Trophoblast cell (in vitro differentiated cells and primary cell): ENCODE results near the gene FASN.

Source experiments
- DNase-seq, 2 donors: peaks; one replicate each; pipeline ENCODE4 v3.0.0-alpha.2; 2016
- H2AFZ ChIP-seq: 2 replicates; pipeline ENCODE4 v1.6.1; 2013; ENCODE audit warnings: low read length, moderate library complexity, mild to moderate bottlenecking; ENCODE audit not compliant: insufficient read depth, poor library complexity
- H2AK5ac ChIP-seq: 2 replicates; pipeline ENCODE4 v1.6.1; 2013; ENCODE audit warnings: mild to moderate bottlenecking, low read length
- H2BK120ac ChIP-seq: 2 replicates; pipeline ENCODE4 v1.6.1; 2013; ENCODE audit warnings: low read length, mild to moderate bottlenecking, moderate library complexity; ENCODE audit not compliant: insufficient read depth, poor library complexity
- H2BK12ac ChIP-seq: 2 replicates; pipeline ENCODE4 v1.6.1; 2013; ENCODE audit warnings: mild to moderate bottlenecking, low read length, moderate library complexity
- H2BK5ac ChIP-seq: 2 replicates; pipeline ENCODE4 v1.6.1; 2013; ENCODE audit warnings: low read length, low read depth, moderate library complexity, mild to moderate bottlenecking; ENCODE audit not compliant: poor library complexity
- H3K14ac ChIP-seq: 2 replicates; pipeline ENCODE4 v1.6.1; 2013; ENCODE audit warnings: mild to moderate bottlenecking, low read length
- H3K18ac ChIP-seq: 2 replicates; pipeline ENCODE4 v1.6.1; 2013; ENCODE audit warnings: mild to moderate bottlenecking, low read length
- H3K23ac ChIP-seq: 2 replicates; pipeline ENCODE4 v1.6.1; 2013; ENCODE audit warnings: low read length
- H3K27ac ChIP-seq: 2 replicates; pipeline ENCODE4 v1.5.1; 2013; ENCODE audit warnings: low read depth, mild to moderate bottlenecking, inconsistent platforms, low read length, moderate library complexity
- H3K27me3 ChIP-seq: 2 replicates; pipeline ENCODE4 v1.6.1; 2013; ENCODE audit warnings: inconsistent platforms, mild to moderate bottlenecking, low read length, moderate library complexity; ENCODE audit not compliant: insufficient read depth
- H3K36me3 ChIP-seq, 2 experiments: 1 replicate in 1 of 2; 2 replicates in 1 of 2; pipeline ENCODE4 v1.6.1; 2013; ENCODE audit warnings: low read length in 2 of 2, mild to moderate bottlenecking in 2 of 2, moderate library complexity in 1 of 2; ENCODE audit not compliant: insufficient read depth in 2 of 2, control insufficient read depth in 1 of 2
- H3K4ac ChIP-seq: 2 replicates; pipeline ENCODE4 v1.6.1; 2013; ENCODE audit warnings: low read depth, mild to moderate bottlenecking, low read length, moderate library complexity
- H3K4me1 ChIP-seq, 2 experiments: 1 replicate in 1 of 2; 2 replicates in 1 of 2; pipeline ENCODE4 v1.6.1; 2013; ENCODE audit warnings: low read length in 2 of 2, mild to moderate bottlenecking in 2 of 2, moderate library complexity in 1 of 2; ENCODE audit not compliant: insufficient read depth in 2 of 2, control insufficient read depth in 1 of 2
- H3K4me2 ChIP-seq: 2 replicates; pipeline ENCODE4 v1.6.1; 2013; ENCODE audit warnings: inconsistent platforms, mild to moderate bottlenecking, low read length, moderate library complexity
- H3K4me3 ChIP-seq: 2 replicates; pipeline ENCODE4 v1.5.1; 2013; ENCODE audit warnings: mild to moderate bottlenecking, low read depth, low read length, inconsistent platforms
- H3K79me1 ChIP-seq: one replicate; pipeline ENCODE4 v1.6.1; 2013; ENCODE audit warnings: low read length
- H3K79me2 ChIP-seq: 2 replicates; pipeline ENCODE4 v1.6.1; 2013; ENCODE audit warnings: low read length, mild to moderate bottlenecking; ENCODE audit not compliant: control insufficient read depth, insufficient read depth, poor library complexity
- H3K9ac ChIP-seq: 2 replicates; pipeline ENCODE4 v1.6.1; 2013; ENCODE audit warnings: mild to moderate bottlenecking, low read length
- H3K9me3 ChIP-seq: 2 replicates; pipeline ENCODE4 v1.6.1; 2013; ENCODE audit warnings: low read depth, mild to moderate bottlenecking, control low read depth, inconsistent platforms, low read length; ENCODE audit not compliant: insufficient read depth
- H4K12ac ChIP-seq: 2 replicates; pipeline ENCODE4 v1.6.1; 2013; ENCODE audit warnings: low read depth, mild to moderate bottlenecking, low read length, moderate library complexity
- H4K8ac ChIP-seq: 2 replicates; pipeline ENCODE4 v1.6.1; 2013; ENCODE audit warnings: low read depth, mild to moderate bottlenecking, low read length, moderate library complexity
- H4K91ac ChIP-seq: one replicate; pipeline ENCODE4 v1.6.1; 2013; ENCODE audit warnings: low read depth, mild to moderate bottlenecking, low read length, moderate library complexity
- WGBS: extraction: QIAGEN DNeasy Blood & Tissue Kit; methylation state at CpG from one replicate; pipeline ENCODE4 v1.1.7; 2013; ENCODE audit warnings: missing lambda C conversion rate; ENCODE audit not compliant: insufficient read length, insufficient coverage; ENCODE audit errors: extremely low coverage; 5-methylcytosine and 5-hydroxymethylcytosine counted together

FASN gene

GRCh38 chr17:82064433-82065192 lies 33.4 kb downstream of the FASN start:
- Histone ChIP-seq H3K27me3 (no peaks in the 10 kb centered on the region), H3K18ac (peak overlapping the region; percentile 4), H3K4me3 (peak overlapping the region; percentile 84), H2AFZ (peak overlapping the region; percentile 10), H3K79me2 (peaks cover 10% of the 10 kb centered on the region), H3K23ac (no peak overlapping the region), H3K9ac (peak overlapping the region; percentile 87), H4K12ac (peak overlapping the region; percentile 78), H3K27ac (no peak overlapping the region), H4K8ac (peak overlapping the region; percentile 77), H3K4ac (peak overlapping the region; percentile 91), H2AK5ac (peak overlapping the region; percentile 0), H3K14ac (no peak overlapping the region), H3K9me3 (no peaks in the 10 kb centered on the region), H3K36me3 (peaks cover 41 to 43% of the 10 kb centered on the region in 2 experiments), H2BK5ac (no peak overlapping the region), H3K4me1 (peaks cover 11 to 12% of the 10 kb centered on the region in 2 experiments), H3K4me2 (peak overlapping the region; percentile 97), H2BK12ac (no peak overlapping the region), H2BK120ac (no peak overlapping the region), H3K79me1 (peaks cover 9% of the 10 kb centered on the region), H4K91ac (peak overlapping the region; percentile 75)
- DNase-seq = no peak
- no CpG with 5 or more reads among the region's 36 CpGs for WGBS

- Histone ChIP-seq H2BK5ac (no peak overlapping the region), H3K27ac (no peak overlapping the region), H2BK12ac (no peak overlapping the region), H3K18ac (no peak overlapping the region), H2AK5ac (no peak overlapping the region), H3K27me3 (no peaks in the 10 kb centered on the region), H2AFZ (no peak overlapping the region), H4K8ac (no peak overlapping the region), H4K12ac (no peak overlapping the region), H3K23ac (no peak overlapping the region), H3K36me3 (peaks cover 47 to 51% of the 10 kb centered on the region in 2 experiments), H3K14ac (no peak overlapping the region), H3K79me1 (peaks cover 9% of the 10 kb centered on the region), H4K91ac (no peak overlapping the region), H3K4me3 (no peak overlapping the region), H3K4me2 (no peak overlapping the region), H3K79me2 (peaks cover 10% of the 10 kb centered on the region), H3K4ac (no peak overlapping the region), H3K9ac (no peak overlapping the region), H3K4me1 (peaks cover 11 to 12% of the 10 kb centered on the region in 2 experiments), H3K9me3 (no peaks in the 10 kb centered on the region), H2BK120ac (no peak overlapping the region)
- no CpG with 5 or more reads among the region's 20 CpGs for WGBS
- DNase-seq = no peak
Observed at GRCh38 chr17:82063424-82064415, 34.3 kb downstream of the FASN start.

- no peak overlapping the region for H2BK12ac ChIP-seq
- H3K14ac ChIP-seq = no peak overlapping the region
- no peak overlapping the region for H3K4me3 ChIP-seq
- H2AFZ ChIP-seq = no peak overlapping the region
- no peaks in the 10 kb centered on the region for H3K9me3 ChIP-seq
- no peak overlapping the region for H4K91ac ChIP-seq
- no peak overlapping the region for H2BK5ac ChIP-seq
- no peak overlapping the region for H3K9ac ChIP-seq
- peaks cover 11 to 12% of the 10 kb centered on the region in 2 experiments for H3K4me1 ChIP-seq
- no peak overlapping the region for H2BK120ac ChIP-seq
- H4K12ac ChIP-seq = no peak overlapping the region
- no peak overlapping the region for H3K23ac ChIP-seq
- no peaks in the 10 kb centered on the region for H3K27me3 ChIP-seq
- H2AK5ac ChIP-seq = no peak overlapping the region
- DNase-seq = no peak
- H3K36me3 ChIP-seq = peaks cover 55 to 58% of the 10 kb centered on the region in 2 experiments
- peaks cover 10% of the 10 kb centered on the region for H3K79me2 ChIP-seq
- H3K4ac ChIP-seq = no peak overlapping the region
- H3K4me2 ChIP-seq = no peak overlapping the region
- H4K8ac ChIP-seq = no peak overlapping the region
- H3K27ac ChIP-seq = no peak overlapping the region
- H3K18ac ChIP-seq = no peak overlapping the region
- H3K79me1 ChIP-seq = peaks cover 9% of the 10 kb centered on the region
- no CpG with 5 or more reads among the region's 9 CpGs for WGBS
Observed at GRCh38 chr17:82062984-82063368, 35.1 kb downstream of the FASN start.

- no peak overlapping the region for H3K4me2 ChIP-seq
- no peak overlapping the region for H2AK5ac ChIP-seq
- no peak overlapping the region for H2BK5ac ChIP-seq
- H4K8ac ChIP-seq = no peak overlapping the region
- no peak overlapping the region for H4K12ac ChIP-seq
- no peak overlapping the region for H3K27ac ChIP-seq
- H3K27me3 ChIP-seq = no peaks in the 10 kb centered on the region
- no peak overlapping the region for H3K23ac ChIP-seq
- peaks cover 11 to 12% of the 10 kb centered on the region in 2 experiments for H3K4me1 ChIP-seq
- peaks cover 61 to 65% of the 10 kb centered on the region in 2 experiments for H3K36me3 ChIP-seq
- H2BK12ac ChIP-seq = no peak overlapping the region
- H3K9ac ChIP-seq = no peak overlapping the region
- no peak overlapping the region for H3K4me3 ChIP-seq
- DNase-seq = no peak
- peaks cover 9% of the 10 kb centered on the region for H3K79me1 ChIP-seq
- H3K18ac ChIP-seq = no peak overlapping the region
- H3K14ac ChIP-seq = no peak overlapping the region
- no peak overlapping the region for H4K91ac ChIP-seq
- no peak overlapping the region for H2BK120ac ChIP-seq
- WGBS = no CpG with 5 or more reads among the region's 24 CpGs
- peaks cover 10% of the 10 kb centered on the region for H3K79me2 ChIP-seq
- no peaks in the 10 kb centered on the region for H3K9me3 ChIP-seq
- H2AFZ ChIP-seq = no peak overlapping the region
- no peak overlapping the region for H3K4ac ChIP-seq
Observed at GRCh38 chr17:82062076-82062983, 35.7 kb downstream of the FASN start.
